DND-41 (cell line): ENCODE data around the gene IGFBP5.

Source experiments
- ATAC-seq: fragments of 200-7000 bp; cut with Tn5 transposase; 3 replicates; pipeline ENCODE4 v1.9.1; 2021; ENCODE audit warnings: low read depth; ENCODE audit not compliant: insufficient read depth
- DNase-seq: peaks from one replicate; pipeline ENCODE4 v3.0.0-alpha.2; 2020
- H2AFZ ChIP-seq: 2 replicates; pipeline ENCODE4 v1.6.0; 2012; ENCODE audit warnings: low read depth, low read length
- H3K27ac ChIP-seq: 2 replicates; pipeline ENCODE4 v1.5.1; 2012; ENCODE audit warnings: low read length, inconsistent platforms
- H3K27me3 ChIP-seq: fragments of 200-600 bp; sonication (generic); 2 replicates; pipeline ENCODE4 v1.6.0; 2012; ENCODE audit warnings: low read length, mild to moderate bottlenecking, inconsistent platforms; ENCODE audit not compliant: insufficient read depth, poor library complexity
- H3K36me3 ChIP-seq: 2 replicates; pipeline ENCODE4 v1.5.1; 2012; ENCODE audit warnings: low read length, inconsistent platforms; ENCODE audit not compliant: insufficient read depth
- H3K4me1 ChIP-seq: 2 replicates; pipeline ENCODE4 v1.5.1; 2012; ENCODE audit warnings: mild to moderate bottlenecking, low read length; ENCODE audit not compliant: insufficient read depth
- H3K4me2 ChIP-seq: 2 replicates; pipeline ENCODE4 v1.6.0; 2012; ENCODE audit warnings: mild to moderate bottlenecking, moderate library complexity, low read length, inconsistent platforms; ENCODE audit not compliant: insufficient read depth
- H3K4me3 ChIP-seq, 2 experiments: fragments of 200-600 bp in 1 of 2; shearing (Covaris generic) in 1 of 2; 2 replicates each; pipeline ENCODE4 v1.5.1; 2012 to 2016; ENCODE audit warnings: inconsistent platforms in 2 of 2, low read length in 2 of 2, mild to moderate bottlenecking in 2 of 2, low read depth in 1 of 2, moderate library complexity in 1 of 2
- H3K79me2 ChIP-seq: 2 replicates; pipeline ENCODE4 v1.6.0; 2012; ENCODE audit warnings: low read length, inconsistent platforms; ENCODE audit not compliant: insufficient read depth
- H3K9ac ChIP-seq: 2 replicates; pipeline ENCODE4 v1.6.0; 2012; ENCODE audit warnings: low read depth, mild to moderate bottlenecking, inconsistent platforms, low read length, moderate library complexity
- H3K9me3 ChIP-seq: 2 replicates; pipeline ENCODE4 v1.5.1; 2012; ENCODE audit warnings: low read length, moderate library complexity, mild to moderate bottlenecking, inconsistent platforms; ENCODE audit not compliant: insufficient read depth, severe bottlenecking
- H4K20me1 ChIP-seq: 2 replicates; pipeline ENCODE4 v1.6.0; 2012; ENCODE audit warnings: low read length; ENCODE audit not compliant: insufficient read depth
- EZH2 ChIP-seq: IDR thresholded peaks from 3 replicates; pipeline ENCODE4 v1.6.1; 2012; ENCODE audit warnings: borderline replicate concordance, low read depth, mild to moderate bottlenecking, moderate library complexity, low read length, inconsistent platforms; ENCODE audit not compliant: severe bottlenecking
- TF ChIP-seq, protein P1 (sequence below): IDR thresholded peaks from 2 replicates; pipeline ENCODE4 v1.5.1; 2012; ENCODE audit warnings: borderline replicate concordance, low read length, moderate library complexity, mild to moderate bottlenecking; ENCODE audit not compliant: poor library complexity, severe bottlenecking; ENCODE audit errors: extremely low read depth

IGFBP5 gene

DNA sequence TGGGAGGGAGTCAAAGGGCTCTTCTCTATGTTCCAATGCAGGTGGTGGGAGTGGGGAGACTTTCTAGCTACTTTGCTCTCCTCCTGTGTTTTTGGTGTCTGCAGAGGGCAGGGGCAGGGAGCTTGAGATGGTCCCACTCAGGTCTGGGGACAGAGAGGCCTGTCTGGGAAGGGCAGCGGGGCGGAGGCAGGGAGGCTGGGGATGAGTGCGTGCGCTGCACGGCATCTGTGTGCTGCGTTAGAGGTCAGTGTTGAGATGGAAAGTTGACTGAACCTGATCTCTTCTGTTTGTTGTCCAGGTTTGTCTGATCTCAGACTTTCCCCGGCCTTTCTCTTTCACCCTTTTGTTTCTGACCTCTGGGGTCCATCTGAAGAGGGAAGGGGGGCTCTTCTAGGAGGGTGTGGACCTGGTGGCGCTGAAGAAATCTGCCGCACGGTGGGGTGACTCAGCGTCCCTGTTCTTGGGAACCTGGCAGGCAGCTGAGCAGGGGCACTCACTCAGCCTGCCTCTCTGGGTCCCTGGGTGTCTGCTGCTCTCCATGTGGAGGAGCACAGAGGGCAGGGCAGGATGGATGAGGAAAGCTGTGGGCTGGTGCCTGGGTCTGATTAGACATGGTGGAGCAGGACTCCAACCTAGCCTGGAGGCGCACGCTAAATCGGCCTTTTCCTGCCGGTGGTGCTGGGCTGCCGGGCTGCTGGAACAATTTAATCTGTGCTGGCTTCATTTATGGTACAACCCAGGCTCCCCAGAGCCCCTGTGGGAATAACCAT, 38.1 kb downstream of the IGFBP5 start:
- ATAC-seq: no peak
- H3K4me3 ChIP-seq: no peak overlapping the region
- no peaks in the 10 kb centered on the region for H3K9me3 ChIP-seq
- peaks cover 30% of the 10 kb centered on the region for H3K4me1 ChIP-seq
- H3K27me3 ChIP-seq: no peaks in the 10 kb centered on the region
- peak overlapping the region; percentile 51 for H3K27ac ChIP-seq
- no peak overlapping the region for H3K9ac ChIP-seq
- H3K79me2 ChIP-seq: peaks cover 99% of the 10 kb centered on the region
- no peak overlapping the region for H2AFZ ChIP-seq
- H3K36me3 ChIP-seq: peaks cover 98% of the 10 kb centered on the region
- no peak overlapping the region; the same call in 1 of the 2 replicates for H3K4me2 ChIP-seq
- peaks cover 94% of the 10 kb centered on the region for H4K20me1 ChIP-seq
- DNase-seq: no peak
- TF ChIP-seq EZH2: no peak
- TF ChIP-seq, protein P1, sequence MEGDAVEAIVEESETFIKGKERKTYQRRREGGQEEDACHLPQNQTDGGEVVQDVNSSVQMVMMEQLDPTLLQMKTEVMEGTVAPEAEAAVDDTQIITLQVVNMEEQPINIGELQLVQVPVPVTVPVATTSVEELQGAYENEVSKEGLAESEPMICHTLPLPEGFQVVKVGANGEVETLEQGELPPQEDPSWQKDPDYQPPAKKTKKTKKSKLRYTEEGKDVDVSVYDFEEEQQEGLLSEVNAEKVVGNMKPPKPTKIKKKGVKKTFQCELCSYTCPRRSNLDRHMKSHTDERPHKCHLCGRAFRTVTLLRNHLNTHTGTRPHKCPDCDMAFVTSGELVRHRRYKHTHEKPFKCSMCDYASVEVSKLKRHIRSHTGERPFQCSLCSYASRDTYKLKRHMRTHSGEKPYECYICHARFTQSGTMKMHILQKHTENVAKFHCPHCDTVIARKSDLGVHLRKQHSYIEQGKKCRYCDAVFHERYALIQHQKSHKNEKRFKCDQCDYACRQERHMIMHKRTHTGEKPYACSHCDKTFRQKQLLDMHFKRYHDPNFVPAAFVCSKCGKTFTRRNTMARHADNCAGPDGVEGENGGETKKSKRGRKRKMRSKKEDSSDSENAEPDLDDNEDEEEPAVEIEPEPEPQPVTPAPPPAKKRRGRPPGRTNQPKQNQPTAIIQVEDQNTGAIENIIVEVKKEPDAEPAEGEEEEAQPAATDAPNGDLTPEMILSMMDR: no peak

DNA sequence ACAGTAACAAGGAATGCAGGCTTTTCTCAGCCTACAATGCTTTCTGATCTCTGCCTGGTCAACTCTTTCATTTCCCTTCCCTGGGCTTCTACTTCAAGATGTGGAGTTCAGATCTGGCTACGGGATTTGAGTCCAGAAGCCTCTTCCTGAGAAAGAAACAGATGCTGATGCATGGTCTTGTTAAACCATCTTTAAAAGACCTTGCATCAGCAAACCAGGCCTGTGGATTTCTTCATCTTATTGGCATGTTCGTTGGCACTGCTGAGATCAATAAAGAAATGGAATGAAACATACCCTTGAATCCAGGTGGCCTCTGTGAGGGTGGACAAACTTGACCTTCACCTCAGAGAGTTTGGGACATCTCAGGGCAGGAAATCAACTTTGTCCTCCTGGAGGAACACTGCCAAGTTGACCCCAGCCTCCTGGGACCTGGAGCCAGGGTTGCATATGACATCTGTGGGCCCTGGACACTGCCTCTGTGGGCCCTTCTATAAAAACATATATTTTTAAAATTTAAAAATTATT, 40.8 kb downstream of the IGFBP5 start:
- peaks cover 47% of the 10 kb centered on the region for H3K4me1 ChIP-seq

DNA sequence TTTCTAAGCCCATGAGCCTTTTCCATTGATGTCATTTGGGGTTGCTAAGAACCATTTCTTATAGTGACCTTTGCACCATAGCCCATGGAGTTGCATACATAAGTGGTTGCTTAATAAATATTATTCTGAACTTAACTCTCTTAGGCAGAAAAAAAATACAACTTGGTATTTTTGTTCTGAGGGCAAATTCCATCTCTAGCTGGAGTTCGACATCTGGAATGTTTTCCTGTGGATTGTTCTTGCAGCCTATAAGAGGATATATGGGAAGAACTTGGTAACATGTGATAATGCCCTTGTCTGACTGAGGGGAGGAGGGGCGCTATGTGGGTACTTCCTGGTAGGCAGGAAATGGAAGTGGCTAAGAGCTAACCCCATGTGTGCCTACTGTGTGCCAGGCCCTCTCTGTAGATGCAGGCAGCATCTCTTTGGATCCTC, 41.4 kb downstream of the IGFBP5 start:
- no peak overlapping the region for H2AFZ ChIP-seq
- ATAC-seq (peak; percentile 73), DNase-seq (peak; percentile 67)
- peaks cover 54% of the 10 kb centered on the region for H3K4me1 ChIP-seq
- no peak overlapping the region; the same call in 1 of the 2 replicates for H3K4me2 ChIP-seq
- peak overlapping the region; percentile 52 for H3K27ac ChIP-seq
- no peak for TF ChIP-seq EZH2
- TF ChIP-seq, protein P1: no peak
- peaks cover 100% of the 10 kb centered on the region for H3K79me2 ChIP-seq
- H4K20me1 ChIP-seq: peaks cover 94% of the 10 kb centered on the region
- H3K4me3 ChIP-seq: no peak overlapping the region
- no peaks in the 10 kb centered on the region for H3K9me3 ChIP-seq
- H3K36me3 ChIP-seq: peaks cover 96% of the 10 kb centered on the region
- no peaks in the 10 kb centered on the region for H3K27me3 ChIP-seq
- 0 out of 2 replicates have a peak overlapping the region, but pooled peaks have one; percentile 2 for H3K9ac ChIP-seq

More for the DNA sequence above, 40.8 kb downstream of the IGFBP5 start:
- Histone ChIP-seq H2AFZ (no peak overlapping the region), H3K27me3 (no peaks in the 10 kb centered on the region), H3K9me3 (no peaks in the 10 kb centered on the region), H3K4me3 (no peak overlapping the region), H3K27ac (peak overlapping the region; percentile 52), H3K4me2 (no peak overlapping the region; the same call in 1 of the 2 replicates), H3K36me3 (peaks cover 96% of the 10 kb centered on the region), H3K9ac (no peak overlapping the region), H4K20me1 (peaks cover 94% of the 10 kb centered on the region), H3K79me2 (peaks cover 100% of the 10 kb centered on the region)
- no peak for TF ChIP-seq EZH2
- TF ChIP-seq, protein P1: no peak
- ATAC-seq (no peak), DNase-seq (no peak)
